Panc1 (cell line): ENCODE data around the gene UBC. TPM values are rescaled to one million over a fixed set of nuclear protein-coding genes. Genes with fewer than 3 reads are reported as not detected.
"Not testable (repeated sequence)": the region's sequence is repeated elsewhere in the genome, so short reads cannot be mapped to it uniquely, and the experiment has no call there.

Experiments
- ATAC-seq: fragments of 200-7000 bp; cut with Tn5 transposase; 2 replicates; pipeline ENCODE4 v1.9.1; 2020; ENCODE audit warnings: mild to moderate bottlenecking, moderate library complexity
- BruUV-seq: library from RNA; stranded (reverse); fragments of 400-500 nt; replicated peaks from 2 replicates; lab custom pipeline; 2021; lab: Mats Ljungman, UMichigan
- CTCF ChIA-PET: fragments of 300-600 bp; sonication (Branson Sonifier 250); formaldehyde crosslinking; loops from one replicate; lab custom pipeline; 2022; ENCODE audit warnings: antibody characterized with exemption; lab: Charles Lee
- POLR2A ChIA-PET: fragments of 300-600 bp; sonication (Branson Sonifier 250); formaldehyde crosslinking; loops from one replicate; lab custom pipeline; 2022; ENCODE audit warnings: antibody characterized with exemption; lab: Charles Lee
- DNase-seq: peaks from one replicate; pipeline ENCODE4 v3.0.0-alpha.2; 2010; ENCODE audit warnings: low read depth, low spot score
- H3K27ac ChIP-seq: 2 replicates; pipeline ENCODE4 v1.5.1; 2011; ENCODE audit warnings: mild to moderate bottlenecking, low read length, inconsistent platforms
- H3K27me3 ChIP-seq: fragments of 200-500 bp; sonication (Bioruptor generic); 2 replicates; pipeline ENCODE4 v1.6.0; 2014; ENCODE audit warnings: low read length, inconsistent platforms; ENCODE audit not compliant: control insufficient read depth, insufficient read depth
- H3K36me3 ChIP-seq: fragments of 200-500 bp; sonication (Bioruptor generic); 2 replicates; pipeline ENCODE4 v1.5.1; 2014; ENCODE audit warnings: inconsistent platforms, mild to moderate bottlenecking, low read length, moderate library complexity; ENCODE audit not compliant: control insufficient read depth, insufficient read depth
- H3K4me1 ChIP-seq: 2 replicates; pipeline ENCODE4 v1.5.1; 2011; ENCODE audit warnings: inconsistent platforms, mild to moderate bottlenecking, low read length, moderate library complexity; ENCODE audit not compliant: control insufficient read depth, insufficient read depth
- H3K4me3 ChIP-seq, 2 experiments: 2 replicates each; pipeline ENCODE4 v1.5.1; 2011 to 2012; ENCODE audit warnings: low read depth in 2 of 2, low read length in 2 of 2, mild to moderate bottlenecking in 2 of 2, inconsistent platforms in 1 of 2, moderate library complexity in 1 of 2
- H3K9me3 ChIP-seq: fragments of 200-500 bp; sonication (Bioruptor generic); 2 replicates; pipeline ENCODE4 v1.5.1; 2014; ENCODE audit warnings: low read depth, mild to moderate bottlenecking, inconsistent platforms, low read length, moderate library complexity; ENCODE audit not compliant: control insufficient read depth, insufficient read depth
- CTCF ChIP-seq: fragments of 450-650 bp; IDR thresholded peaks from 2 replicates; pipeline ENCODE4 v1.5.1; 2017; ENCODE audit warnings: mild to moderate bottlenecking
- POLR2AphosphoS5 ChIP-seq: IDR thresholded peaks from 2 replicates; pipeline ENCODE4 v1.6.1; 2012; ENCODE audit warnings: mild to moderate bottlenecking, low read depth, low read length, moderate library complexity
- REST ChIP-seq, 2 experiments: IDR thresholded peaks; 2 replicates each; pipeline ENCODE4 v1.6.1; 2011 to 2012; ENCODE audit warnings: low read depth in 2 of 2, control low read depth in 1 of 2, low read length in 1 of 2, mild to moderate bottlenecking in 1 of 2, moderate library complexity in 1 of 2; ENCODE audit not compliant: insufficient read depth in 1 of 2
- SIN3A ChIP-seq: IDR thresholded peaks from 2 replicates; pipeline ENCODE4 v1.6.1; 2012; ENCODE audit warnings: low read depth, mild to moderate bottlenecking, low read length, moderate library complexity, borderline replicate concordance; ENCODE audit not compliant: insufficient read depth
- TCF7L2 ChIP-seq: IDR thresholded peaks from 2 replicates; pipeline ENCODE4 v1.6.1; 2011; ENCODE audit warnings: mild to moderate bottlenecking, low read depth, low read length, inconsistent platforms
- in situ Hi-C: cut with HindIII; loops from 2 replicates; pipeline ENCODE4 v1.10.0; 2016; ENCODE audit warnings: low sequenced_read_pairs, low pct_unique_long_range_greater_than_20kb
- intact Hi-C: fragments of 100-400 bp; cut with micrococcal nuclease; formaldehyde crosslinking; loops from one replicate; pipeline ENCODE4 v1.10.0; 2022; ENCODE audit not compliant: unreplicated experiment
- total RNA-seq: library from RNA; stranded (reverse); gene quantifications from one replicate; pipeline ENCODE4 v1.2.1, GENCODE V29; 2021; ENCODE audit not compliant: unreplicated experiment

Gene UBC
- total RNA-seq, 1 experiment from 2014 or later = 1,725 TPM

GRCh38 chr12:124938587-124938986 lies 24.1 kb upstream of the UBC start:
- Histone ChIP-seq H3K27ac (peak overlapping the region; percentile 92), H3K4me3 (peak overlapping the region; percentile 44 to 66), H3K4me1 (peaks cover 29% of the 10 kb centered on the region), H3K9me3 (no peaks in the 10 kb centered on the region), H3K36me3 (no peaks in the 10 kb centered on the region), H3K27me3 (no peaks in the 10 kb centered on the region)
- ChIA-PET CTCF (no interaction called here), POLR2A (interaction anchor here (1.0 to 1.7 kb wide), 5 partner anchors 15 to 28 kb away, joined by 5 to 14 read pairs (median 6); partner anchors contain the start of gene UBC)
- BruUV-seq = TSS peak; percentile 85
- ATAC-seq (no peak), DNase-seq (no peak)
- intact Hi-C loops = no loop called here
- no peak for TF ChIP-seq CTCF
- no peak for TF ChIP-seq TCF7L2
- TF ChIP-seq POLR2AphosphoS5 = no peak
- no peak for TF ChIP-seq SIN3A
- TF ChIP-seq REST (IDR thresholded peaks at IDR 0.05; ENCODE audit: insufficient read depth in 1 of 2, low read depth in 2 of 2, low read length in 1 of 2) = no peak
- in situ Hi-C loops = no loop called here

GRCh38 chr12:124938108-124938507 lies 23.7 kb upstream of the UBC start:
- intact Hi-C loops (no loop called here), in situ Hi-C loops (no loop called here)
- peak overlapping the region; percentile 92 for H3K27ac ChIP-seq
- POLR2A ChIA-PET = interaction anchor here (1.0 to 1.7 kb wide), 5 partner anchors 15 to 28 kb away, joined by 5 to 14 read pairs (median 6); partner anchors contain the start of gene UBC
- DNase-seq = no peak
- no TSS peak for BruUV-seq
- no peaks in the 10 kb centered on the region for H3K27me3 ChIP-seq
- CTCF ChIA-PET = no interaction called here
- peaks cover 29% of the 10 kb centered on the region for H3K4me1 ChIP-seq
- no peaks in the 10 kb centered on the region for H3K9me3 ChIP-seq
- no peaks in the 10 kb centered on the region for H3K36me3 ChIP-seq
- TF ChIP-seq POLR2AphosphoS5 (no peak), TCF7L2 (no peak), SIN3A (no peak), REST (IDR thresholded peaks at IDR 0.05; ENCODE audit: insufficient read depth in 1 of 2, low read depth in 2 of 2, low read length in 1 of 2) (no peak), CTCF (no peak)
- H3K4me3 ChIP-seq = peak overlapping the region; percentile 44 to 66; a peak in 3 of 4 replicates
- no peak for ATAC-seq

GRCh38 chr12:124931528-124931927 lies 17.1 kb upstream of the UBC start:
- H3K4me1 ChIP-seq, ATAC-seq, H3K9me3 ChIP-seq, H3K27me3 ChIP-seq, H3K4me3 ChIP-seq, BruUV-seq, DNase-seq, H3K27ac ChIP-seq, in situ Hi-C loops, H3K36me3 ChIP-seq, POLR2A ChIA-PET, intact Hi-C loops: not testable (repeated sequence)
- CTCF ChIA-PET = interaction anchor here (1.0 kb wide), 1 partner anchor 9 kb away, joined by 4 read pairs; no protein-coding TSS in a partner anchor
